Measurements from ENCODE around the gene RAB23. TPM values are rescaled to one million over a fixed set of nuclear protein-coding genes. Genes with fewer than 3 reads are reported as not detected.

Gene RAB23
- total RNA-seq, 1 donor from 2014 or later = 13.7 TPM

GRCh38 chr6:57143690-57144089 is 78.4 kb downstream of the RAB23 start:
- H3K36me3 ChIP-seq = peaks cover 41% of the 10 kb centered on the region
- intact Hi-C loops (cut with DNase I) = no loop called here

GRCh38 chr6:57142178-57142525 is 80.0 kb downstream of the RAB23 start:
- ATAC-seq (no peak), DNase-seq (no peak)
- Histone ChIP-seq H3K4me1 (no peaks in the 10 kb centered on the region), H3K36me3 (peaks cover 26% of the 10 kb centered on the region), H3K9me3 (no peaks in the 10 kb centered on the region), H3K27ac (no peak overlapping the region), H3K27me3 (no peaks in the 10 kb centered on the region), H3K4me3 (no peak overlapping the region)
- intact Hi-C loops (cut with DNase I) = no loop called here
- TF ChIP-seq, protein P1, sequence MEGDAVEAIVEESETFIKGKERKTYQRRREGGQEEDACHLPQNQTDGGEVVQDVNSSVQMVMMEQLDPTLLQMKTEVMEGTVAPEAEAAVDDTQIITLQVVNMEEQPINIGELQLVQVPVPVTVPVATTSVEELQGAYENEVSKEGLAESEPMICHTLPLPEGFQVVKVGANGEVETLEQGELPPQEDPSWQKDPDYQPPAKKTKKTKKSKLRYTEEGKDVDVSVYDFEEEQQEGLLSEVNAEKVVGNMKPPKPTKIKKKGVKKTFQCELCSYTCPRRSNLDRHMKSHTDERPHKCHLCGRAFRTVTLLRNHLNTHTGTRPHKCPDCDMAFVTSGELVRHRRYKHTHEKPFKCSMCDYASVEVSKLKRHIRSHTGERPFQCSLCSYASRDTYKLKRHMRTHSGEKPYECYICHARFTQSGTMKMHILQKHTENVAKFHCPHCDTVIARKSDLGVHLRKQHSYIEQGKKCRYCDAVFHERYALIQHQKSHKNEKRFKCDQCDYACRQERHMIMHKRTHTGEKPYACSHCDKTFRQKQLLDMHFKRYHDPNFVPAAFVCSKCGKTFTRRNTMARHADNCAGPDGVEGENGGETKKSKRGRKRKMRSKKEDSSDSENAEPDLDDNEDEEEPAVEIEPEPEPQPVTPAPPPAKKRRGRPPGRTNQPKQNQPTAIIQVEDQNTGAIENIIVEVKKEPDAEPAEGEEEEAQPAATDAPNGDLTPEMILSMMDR (IDR thresholded peaks at IDR 0.05) = no peak

More at GRCh38 chr6:57143690-57144089, 78.4 kb downstream of the RAB23 start:
- no peaks in the 10 kb centered on the region for H3K27me3 ChIP-seq
- no peak overlapping the region for H3K27ac ChIP-seq
- no peak for DNase-seq
- H3K4me3 ChIP-seq = no peak overlapping the region
- H3K9me3 ChIP-seq = no peaks in the 10 kb centered on the region
- no peaks in the 10 kb centered on the region for H3K4me1 ChIP-seq
- TF ChIP-seq, protein P1 (IDR thresholded peaks at IDR 0.05) = no peak
- ATAC-seq = no peak

- no peak overlapping the region for H3K27ac ChIP-seq
- H3K36me3 ChIP-seq = peaks cover 26% of the 10 kb centered on the region
- DNase-seq (no peak), ATAC-seq (no peak)
- H3K9me3 ChIP-seq = no peaks in the 10 kb centered on the region
- no peak overlapping the region for H3K4me3 ChIP-seq
- TF ChIP-seq, protein P1 (IDR thresholded peaks at IDR 0.05) = no peak
- intact Hi-C loops (cut with DNase I) = no loop called here
- H3K4me1 ChIP-seq = no peaks in the 10 kb centered on the region
- H3K27me3 ChIP-seq = no peaks in the 10 kb centered on the region
Observed at GRCh38 chr6:57141451-57142177, 80.5 kb downstream of the RAB23 start.

- Histone ChIP-seq H3K27me3 (no peaks in the 10 kb centered on the region), H3K9me3 (no peaks in the 10 kb centered on the region), H3K4me3 (no peak overlapping the region), H3K4me1 (no peaks in the 10 kb centered on the region), H3K27ac (no peak overlapping the region), H3K36me3 (peaks cover 45% of the 10 kb centered on the region)
- DNase-seq (no peak), ATAC-seq (no peak)
- intact Hi-C loops (cut with DNase I) = no loop called here
- TF ChIP-seq, protein P1 (IDR thresholded peaks at IDR 0.05) = no peak
Observed at GRCh38 chr6:57138026-57138425, 84.1 kb downstream of the RAB23 start.

GRCh38 chr6:57137350-57137749 is 84.8 kb downstream of the RAB23 start:
- H3K36me3 ChIP-seq = peaks cover 40% of the 10 kb centered on the region

More at GRCh38 chr6:57137350-57137749, 84.8 kb downstream of the RAB23 start:
- H3K9me3 ChIP-seq = no peaks in the 10 kb centered on the region
- no peaks in the 10 kb centered on the region for H3K27me3 ChIP-seq
- TF ChIP-seq, protein P1 (IDR thresholded peaks at IDR 0.05) = no peak
- H3K27ac ChIP-seq = no peak overlapping the region
- no peaks in the 10 kb centered on the region for H3K4me1 ChIP-seq
- ATAC-seq = no peak
- H3K4me3 ChIP-seq = no peak overlapping the region
- intact Hi-C loops (cut with DNase I) = no loop called here
- no peak for DNase-seq

Other genes starting within 250 kb of the RAB23 start
- gene KIAA1586, start 175.6 kb downstream of the RAB23 start, total RNA-seq = 12.9 TPM
- gene ZNF451, start 132.1 kb downstream of the RAB23 start, total RNA-seq = 56.0 TPM
- 7.1 TPM for gene BAG2, start 50.0 kb downstream of the RAB23 start, total RNA-seq
- 8.5 TPM for gene PRIM2, start 95.3 kb upstream of the RAB23 start, total RNA-seq